GM19351 (cell line): ENCODE measurements around the gene ZC3H12C.
"Not testable (repeated sequence)": the region's sequence is repeated elsewhere in the genome, so short reads cannot be mapped to it uniquely, and the experiment has no call there.

Experiments
- ATAC-seq: cut with Tn5 transposase; IDR thresholded peaks from one replicate; pipeline ENCODE4 v1.9.1; 2021; ENCODE audit warnings: mild to moderate bottlenecking, moderate library complexity; ENCODE audit not compliant: unreplicated experiment

ZC3H12C gene

DNA sequence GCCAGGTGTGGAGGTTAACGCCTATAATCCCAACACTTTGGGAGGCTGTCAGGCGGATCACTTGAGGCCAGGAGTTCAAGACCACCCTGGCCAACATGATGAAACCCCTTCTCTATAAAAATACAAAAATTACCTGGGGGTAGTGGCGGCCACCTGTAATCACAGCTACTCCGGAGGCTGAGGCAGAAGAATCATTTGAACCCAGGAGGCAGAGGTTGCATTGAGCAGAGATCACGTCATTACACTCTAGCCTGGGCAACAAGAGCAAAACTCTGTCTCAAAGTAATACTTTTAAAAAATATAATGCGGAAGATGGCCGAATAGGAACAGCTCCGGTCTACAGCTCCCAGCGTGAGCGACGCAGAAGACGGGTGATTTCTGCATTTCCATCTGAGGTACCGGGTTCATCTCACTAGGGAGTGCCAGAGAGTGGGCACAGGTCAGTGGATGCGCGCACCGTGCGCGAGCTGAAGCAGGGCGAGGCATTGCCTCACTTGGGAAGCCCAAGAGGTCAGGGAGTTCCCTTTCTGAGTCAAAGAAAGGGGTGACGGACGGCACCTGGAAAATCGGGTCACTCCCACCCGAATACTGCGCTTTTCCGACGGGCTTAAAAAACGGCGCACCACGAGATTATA lies 115.6 kb downstream of the ZC3H12C start:
- not testable (repeated sequence) for ATAC-seq

- ATAC-seq: not testable (repeated sequence)
Observed at GRCh38 chr11:110209313-110209694, 116.1 kb downstream of the ZC3H12C start.

DNA sequence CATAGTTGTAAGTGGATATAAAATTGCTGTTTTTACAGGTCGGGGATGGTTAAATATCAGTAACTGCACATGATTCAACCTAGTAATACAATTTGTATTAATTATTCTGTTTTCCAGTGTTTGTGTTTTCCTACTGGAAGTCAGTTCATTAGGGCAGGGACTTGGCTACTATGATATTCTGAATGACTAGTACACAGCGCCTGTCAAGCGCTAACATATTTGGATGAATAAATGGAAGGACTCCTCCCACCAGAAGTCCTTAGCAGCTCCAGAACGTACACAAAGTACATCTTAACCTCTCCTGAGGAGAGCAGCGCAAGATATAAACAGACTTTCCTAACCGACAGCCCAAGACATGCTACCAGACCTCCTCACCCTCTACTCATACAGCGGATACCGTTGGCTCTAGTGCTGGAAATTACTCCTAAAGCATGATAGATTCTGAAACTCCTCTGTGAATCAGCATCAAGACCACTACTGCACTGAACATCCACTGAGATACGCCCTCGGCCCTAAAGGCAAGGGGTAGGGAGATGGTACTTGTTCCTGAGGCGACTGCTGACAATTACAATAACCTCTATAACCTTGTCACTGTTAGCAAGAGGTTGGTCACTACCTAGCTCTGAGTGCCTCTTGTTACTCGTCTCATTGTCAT lies 124.2 kb downstream of the ZC3H12C start:
- ATAC-seq: no peak

DNA sequence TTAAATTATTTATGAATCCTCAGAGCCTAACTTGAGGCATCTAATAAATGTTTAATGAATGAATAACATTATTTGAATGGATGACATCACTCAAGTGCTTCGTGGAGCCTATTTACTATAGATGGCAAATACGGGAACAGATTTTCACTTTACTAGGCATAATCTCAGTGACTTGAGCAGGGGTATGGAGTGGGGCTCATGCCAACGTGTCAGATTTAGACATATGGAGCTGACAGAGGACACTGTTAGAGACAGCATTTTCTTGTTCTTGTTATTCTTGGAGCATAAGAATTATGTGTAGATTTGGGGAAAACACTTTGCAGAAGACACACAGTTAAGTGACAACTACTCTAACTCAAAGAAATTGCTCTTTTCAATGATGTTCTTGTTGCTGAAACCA lies 124.7 kb downstream of the ZC3H12C start:
- ATAC-seq: no peak

- ATAC-seq: no peak
Observed at GRCh38 chr11:110219006-110219785, 126.0 kb downstream of the ZC3H12C start.
